Endometrial microvascular endothelial cells (primary cell): ENCODE results near the gene EGR1. TPM values are rescaled to one million over a fixed set of nuclear protein-coding genes. Genes with fewer than 3 reads are reported as not detected.
"Not testable (repeated sequence)": the region's sequence is repeated elsewhere in the genome, so short reads cannot be mapped to it uniquely, and the experiment has no call there.

Experiments used
- in situ Hi-C: cut with HindIII; loops from 2 replicates; pipeline ENCODE4 v1.10.0; 2017; ENCODE audit warnings: low sequenced_read_pairs, low pct_unique_long_range_greater_than_20kb; ENCODE audit errors: inconsistent ontology term
- total RNA-seq: library from RNA; depleted of rRNA; stranded (reverse); fragments of >200 nt; gene quantifications from one replicate; pipeline ENCODE4 v1.2.3, GENCODE V29; 2015; ENCODE audit errors: inconsistent ontology term

EGR1 gene
- total RNA-seq, 1 donor from 2014 or later: 3.0 TPM

DNA sequence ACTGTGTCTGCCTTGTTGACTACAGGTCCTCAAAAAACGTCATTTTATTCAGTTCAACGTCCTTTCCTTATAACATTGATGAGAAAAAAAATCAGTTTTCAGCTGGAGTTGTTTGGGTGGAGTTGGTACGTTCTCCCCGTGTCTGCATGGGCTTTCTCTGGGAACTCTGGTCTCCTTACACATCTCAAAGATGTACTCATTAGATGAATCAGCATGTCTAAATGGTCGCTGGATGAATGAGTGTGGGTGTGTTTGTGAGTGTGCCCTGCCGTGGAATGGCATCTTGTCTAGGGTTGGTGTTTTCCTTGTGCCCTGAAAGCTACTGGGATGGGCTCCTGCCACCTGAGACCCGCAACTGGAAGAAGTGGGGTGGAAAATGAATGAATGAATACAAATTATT, 30.1 kb downstream of the EGR1 start:
- in situ Hi-C loops: no loop called here

DNA sequence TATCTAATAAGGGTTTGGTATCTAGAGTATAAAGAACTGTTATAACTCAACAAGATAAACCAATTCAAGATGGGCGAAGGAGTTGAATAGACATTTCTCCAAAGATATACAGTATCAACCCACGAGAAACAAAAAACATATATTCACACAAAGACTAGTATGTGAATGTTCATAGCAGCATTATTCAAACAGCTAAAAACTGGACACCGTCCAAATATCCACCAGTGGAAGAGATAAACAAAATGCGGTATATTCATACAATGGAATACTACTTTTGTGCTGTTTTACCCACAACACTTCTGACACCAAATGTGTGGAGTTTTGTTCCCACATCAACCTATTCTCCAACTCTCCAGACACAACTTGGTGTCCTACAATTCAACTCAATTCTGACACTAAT, 33.1 kb downstream of the EGR1 start:
- in situ Hi-C loops: no loop called here

DNA sequence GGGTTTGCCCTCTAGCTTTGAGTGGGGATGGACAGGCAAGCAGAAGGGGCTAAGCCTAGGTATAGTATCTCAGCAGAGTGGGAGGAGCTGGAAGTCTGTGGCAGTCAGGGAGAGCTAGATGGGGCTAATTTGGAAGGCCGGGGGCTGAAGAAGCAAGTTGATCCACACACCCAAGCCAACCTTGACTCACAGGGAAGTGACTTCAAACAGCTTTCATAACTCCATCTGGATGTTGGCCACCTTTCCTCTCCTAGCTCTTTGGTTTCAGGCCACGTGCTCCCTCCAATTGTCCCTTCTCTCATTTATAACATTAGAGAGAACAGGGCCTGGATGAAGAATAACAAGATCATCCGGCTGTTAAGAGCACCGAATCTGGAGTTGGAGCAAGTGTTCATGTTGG, 36.8 kb downstream of the EGR1 start:
- in situ Hi-C loops: no loop called here

DNA sequence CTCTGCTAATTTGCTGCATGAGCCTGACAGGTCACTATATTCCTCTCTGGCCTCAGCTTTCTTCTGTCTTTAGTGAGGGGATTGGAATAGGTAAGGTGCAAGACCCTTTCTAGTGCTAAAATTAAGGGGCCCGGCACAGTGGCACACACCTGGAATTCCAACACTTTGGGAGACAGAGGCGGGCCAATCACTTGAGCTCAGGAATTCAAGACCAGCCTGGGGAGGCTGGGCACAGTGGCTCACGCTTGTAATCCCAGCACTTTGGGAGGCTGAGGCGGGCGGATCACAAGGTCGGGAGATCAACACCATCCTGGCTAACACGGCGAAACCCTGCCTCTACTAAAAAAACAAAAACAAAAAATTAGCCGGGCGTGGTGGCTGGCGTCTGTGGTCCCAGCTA, 37.2 kb downstream of the EGR1 start:
- in situ Hi-C loops: no loop called here

DNA sequence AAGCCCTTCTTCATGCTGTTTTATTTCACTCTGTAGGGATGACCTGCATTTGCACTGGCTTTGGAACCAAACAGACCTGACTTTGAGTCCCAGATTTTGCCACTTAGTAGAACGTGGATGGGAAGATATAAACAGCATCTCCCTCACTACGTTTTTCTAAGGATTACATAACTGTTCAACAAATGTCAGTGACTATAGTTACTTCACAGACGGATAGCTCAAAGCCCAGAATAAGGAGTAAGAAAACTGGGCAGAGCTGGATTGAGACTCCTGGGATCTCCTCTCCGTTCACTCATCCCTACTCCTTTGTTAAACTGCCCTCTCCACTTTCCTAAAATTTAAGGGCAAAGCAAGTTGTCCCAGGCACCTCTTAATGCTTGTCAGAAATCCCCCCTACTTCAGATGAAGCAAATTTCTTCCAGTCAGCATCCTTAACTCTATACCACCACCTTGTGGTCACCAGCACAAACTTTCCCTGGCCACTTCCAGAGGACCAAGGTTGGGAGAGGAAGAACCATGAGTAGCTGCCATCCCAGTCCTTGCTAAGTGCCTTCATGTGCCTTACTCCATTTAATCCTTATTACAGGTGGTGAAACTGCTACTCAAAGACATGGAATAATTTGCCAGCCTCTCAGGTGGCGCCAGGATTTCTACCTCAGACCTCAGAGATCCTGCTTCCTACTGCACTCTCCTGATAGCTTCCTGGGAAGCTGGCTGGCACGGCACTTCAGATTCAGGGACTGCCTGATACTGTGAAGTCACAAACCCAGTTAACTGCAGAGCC, 38.4 kb downstream of the EGR1 start:
- in situ Hi-C loops: no loop called here

DNA sequence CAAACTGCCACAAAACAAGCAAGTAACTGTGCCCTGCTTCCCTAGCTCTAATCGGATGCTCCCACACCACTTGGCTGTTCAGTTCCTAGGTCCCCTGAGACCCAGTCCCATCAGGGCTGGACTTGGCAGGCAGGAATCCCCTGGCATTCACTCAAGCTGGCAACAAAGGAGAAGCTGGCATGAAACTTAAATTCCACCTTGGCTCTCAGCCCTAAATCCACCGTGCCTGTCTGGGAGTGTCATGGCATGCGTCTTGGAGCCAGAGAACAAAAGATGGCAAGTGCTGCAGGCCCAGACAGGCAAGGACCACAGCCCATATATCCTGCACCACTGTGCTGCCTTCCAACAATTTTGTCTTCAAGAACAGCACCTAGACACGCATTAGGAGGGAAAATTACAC, 39.5 kb downstream of the EGR1 start:
- in situ Hi-C loops: no loop called here

DNA sequence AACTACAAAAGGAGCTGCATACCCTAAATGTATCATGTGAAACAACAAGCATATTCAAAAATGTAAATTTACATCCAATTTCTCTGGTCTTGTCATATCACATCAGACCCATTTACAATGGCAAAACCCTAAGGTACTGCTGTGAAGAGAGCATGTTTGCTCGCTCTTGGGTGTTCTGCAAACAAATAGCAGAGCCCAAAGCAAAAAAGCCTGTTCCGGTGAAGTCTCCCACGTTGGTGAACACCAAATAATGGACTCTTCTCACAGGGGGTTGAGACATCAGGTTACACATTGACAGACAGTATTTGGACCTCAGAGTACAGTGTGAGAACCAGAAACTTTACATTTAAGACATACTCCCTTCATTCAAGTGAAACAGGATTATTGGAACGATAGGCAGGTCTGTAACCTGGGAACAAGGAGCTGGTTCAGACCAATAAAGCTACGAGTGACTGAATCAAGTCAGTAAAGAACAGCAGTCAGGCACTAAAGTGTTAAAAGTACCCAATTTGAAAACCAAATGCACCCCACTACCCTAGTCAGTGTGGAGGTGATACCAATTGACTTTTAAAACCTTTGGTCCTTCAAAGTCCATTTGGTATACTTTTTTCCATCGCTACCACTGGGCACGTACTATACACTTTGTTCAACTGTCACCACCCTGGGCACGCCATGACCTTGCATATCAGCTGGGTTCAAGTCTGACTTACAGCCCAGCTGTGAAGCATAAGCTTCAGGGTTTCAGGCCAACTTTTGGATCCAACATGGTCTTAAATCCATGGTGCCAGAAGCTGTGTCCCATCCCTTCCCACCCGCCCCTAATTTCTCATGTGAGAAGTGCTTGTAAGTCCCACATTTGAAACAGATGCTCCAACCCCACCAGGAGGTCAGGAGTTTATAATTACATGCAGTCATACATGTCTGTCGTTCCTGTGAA, 41.4 kb downstream of the EGR1 start:
- in situ Hi-C loops: no loop called here

DNA sequence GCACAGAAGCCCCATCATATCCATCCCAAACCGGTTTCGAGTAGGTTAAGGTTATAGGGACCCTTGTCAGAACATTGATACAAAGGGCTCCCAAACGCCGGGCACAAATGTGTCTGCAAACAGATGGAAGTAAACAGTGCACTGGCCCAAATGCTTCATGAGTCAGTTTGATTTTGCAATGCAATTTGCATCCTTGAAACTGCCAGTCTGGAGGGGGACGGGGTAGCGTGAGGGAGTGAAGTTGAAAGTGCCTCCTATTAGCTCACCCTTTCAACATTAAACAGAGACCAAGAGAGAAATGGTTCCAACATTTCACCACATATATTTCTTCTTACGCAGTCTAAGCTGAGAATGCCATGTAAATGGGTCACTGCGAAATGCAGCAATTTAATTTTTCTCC, 42.2 kb downstream of the EGR1 start:
- in situ Hi-C loops: not testable (repeated sequence)

DNA sequence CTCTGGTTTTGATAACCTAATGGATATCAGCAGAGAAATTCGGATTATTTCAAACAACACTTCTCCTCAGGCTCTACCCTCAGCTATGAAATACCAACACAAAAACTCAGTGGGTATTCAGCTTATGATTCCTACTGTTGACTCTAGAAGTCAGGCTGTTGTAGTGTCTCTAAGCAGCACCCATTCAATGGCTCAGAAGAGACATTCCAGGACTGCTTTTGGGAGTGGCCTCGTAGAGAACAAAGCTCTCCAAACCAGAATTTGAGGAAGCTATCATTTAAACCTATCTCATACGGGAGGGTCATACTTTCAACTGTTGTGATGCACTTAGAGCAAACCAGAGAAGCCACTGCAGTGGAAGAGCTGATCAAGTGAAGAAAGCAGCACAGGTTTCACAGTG, 43.7 kb downstream of the EGR1 start:
- in situ Hi-C loops: no loop called here

DNA sequence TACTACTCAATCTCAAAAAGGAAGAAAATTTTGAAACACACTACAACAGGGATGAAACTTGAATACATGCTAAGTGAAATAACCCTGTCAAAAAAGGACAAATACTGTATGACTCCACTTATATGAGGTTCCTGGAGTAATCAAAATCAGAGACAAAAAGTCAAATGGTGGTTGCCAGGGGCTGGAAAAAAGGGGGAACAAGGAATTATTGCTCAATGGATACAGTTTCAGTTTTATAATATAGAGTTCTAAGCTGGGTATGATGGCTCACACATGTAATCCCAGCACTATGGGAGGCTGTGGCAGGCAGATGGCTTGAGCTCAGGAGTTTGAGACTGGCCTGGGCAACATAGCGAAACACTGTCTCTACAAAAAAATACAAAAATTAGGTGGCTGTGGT, 48.7 kb downstream of the EGR1 start:
- in situ Hi-C loops: no loop called here

DNA sequence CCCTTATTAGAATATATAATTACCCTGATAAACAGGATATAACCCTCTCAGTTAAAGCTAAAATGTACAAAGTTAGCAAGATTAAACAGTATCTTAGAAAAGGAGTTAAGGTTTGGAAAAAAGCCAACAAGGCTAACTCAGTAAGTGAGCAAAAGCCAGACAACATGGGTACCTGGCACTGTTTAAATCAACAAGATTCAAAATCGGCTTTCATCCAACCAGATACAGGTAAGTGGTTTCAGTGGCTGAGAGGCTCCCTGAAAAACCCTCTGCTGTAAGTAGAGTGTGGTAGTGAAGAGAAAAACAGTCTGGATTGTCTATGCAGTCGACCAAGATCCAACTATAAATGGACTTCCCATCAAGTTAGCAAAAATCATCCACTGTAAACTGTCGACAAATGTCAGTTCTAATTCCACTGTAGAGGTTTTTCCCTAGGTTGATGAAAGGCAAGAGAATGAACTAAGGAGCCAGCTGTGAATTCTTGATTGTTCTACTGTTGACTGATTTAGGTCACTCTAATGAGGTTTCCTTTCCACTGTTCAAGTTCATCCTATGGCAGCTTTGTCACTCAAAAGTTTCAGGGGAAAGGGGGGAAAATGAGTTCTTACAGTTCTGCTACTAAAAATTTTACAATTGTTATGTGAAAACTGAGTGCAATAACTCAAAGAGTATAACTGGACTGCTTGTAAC, 50.4 kb downstream of the EGR1 start:
- in situ Hi-C loops: no loop called here

DNA sequence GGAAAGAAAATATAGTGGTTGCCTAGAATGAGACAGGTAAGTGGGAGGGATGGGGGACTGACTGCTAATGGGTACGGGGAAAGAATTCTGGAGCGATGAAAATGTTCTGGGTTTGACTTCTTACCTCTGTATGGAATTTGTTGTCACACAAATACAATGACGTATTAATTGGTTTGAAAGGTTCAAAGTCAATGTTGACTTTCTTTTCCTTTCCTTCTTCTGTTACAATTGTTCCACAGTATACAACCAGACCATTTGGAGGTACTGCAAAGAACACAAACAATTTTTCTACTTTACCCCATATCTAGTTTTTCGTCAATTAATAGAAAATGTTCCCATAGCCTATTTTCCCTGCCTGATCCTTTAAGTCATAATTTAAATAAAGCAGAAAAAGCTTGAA, 52.2 kb downstream of the EGR1 start:
- in situ Hi-C loops: no loop called here

Other genes starting within 250 kb of the EGR1 start
- not detected for gene GFRA3, start 190.9 kb upstream of the EGR1 start, total RNA-seq
- gene CDC25C, start 133.7 kb upstream of the EGR1 start, total RNA-seq: 13.9 TPM
- 36.3 TPM for gene FAM53C, start 127.2 kb upstream of the EGR1 start, total RNA-seq
- gene KDM3B, start 112.8 kb upstream of the EGR1 start, total RNA-seq: 34.8 TPM
- 2.2 TPM for gene REEP2, start 26.4 kb upstream of the EGR1 start, total RNA-seq
- gene ETF1, start 77.8 kb downstream of the EGR1 start, total RNA-seq: 127 TPM
- 452 TPM for gene HSPA9, start 109.9 kb downstream of the EGR1 start, total RNA-seq